Spinal cord (tissue), 10 donors: ENCODE data around the gene NEURL1B. TPM values are rescaled to one million over a fixed set of nuclear protein-coding genes. Genes with fewer than 3 reads are reported as not detected.

Source experiments
- DNase-seq, 6 donors: peaks; one replicate each; pipeline versions ENCODE4 v3.0.0 to v3.0.0-alpha.2; 2013 to 2015; ENCODE audit warnings: low spot score in 6 of 6, low read depth in 4 of 6
- H3K27ac ChIP-seq: one replicate; pipeline ENCODE4 v1.5.1; 2013; ENCODE audit warnings: low read depth, low read length, control low read depth
- H3K27me3 ChIP-seq: one replicate; pipeline ENCODE4 v1.6.1; 2013; ENCODE audit warnings: low read length; ENCODE audit not compliant: control insufficient read depth, insufficient read depth
- H3K36me3 ChIP-seq: one replicate; pipeline ENCODE4 v1.6.1; 2013; ENCODE audit warnings: low read length; ENCODE audit not compliant: control insufficient read depth, insufficient read depth
- H3K4me1 ChIP-seq: one replicate; pipeline ENCODE4 v1.6.1; 2013; ENCODE audit warnings: low read length; ENCODE audit not compliant: control insufficient read depth, insufficient read depth
- H3K4me3 ChIP-seq: one replicate; pipeline ENCODE4 v1.5.1; 2013; ENCODE audit warnings: low read depth, low read length, control low read depth
- H3K9me3 ChIP-seq: one replicate; pipeline ENCODE4 v1.6.1; 2013; ENCODE audit warnings: low read length; ENCODE audit not compliant: control insufficient read depth, insufficient read depth
- WGBS: methylation state at CpG from one replicate; pipeline ENCODE4 v1.1.5; 2013; ENCODE audit warnings: missing lambda C conversion rate; ENCODE audit not compliant: insufficient coverage; 5-methylcytosine and 5-hydroxymethylcytosine counted together
- polyA plus RNA-seq, 2 donors: library from polyadenylated mRNA; unstranded; fragments of 120-200 nt; gene quantifications; one replicate each; pipeline ENCODE4 v1.2.1, GENCODE V29; 2013; ENCODE audit not compliant: insufficient read length in 2 of 2
- total RNA-seq, 2 donors: library from RNA; depleted of rRNA in 1 of 2; stranded (reverse); fragments of 120-200 nt in 1 of 2; fragments of >200 nt in 1 of 2; gene quantifications; one replicate each; pipeline versions ENCODE4 v1.2.3 to v1.2.4, GENCODE V29; 2013 to 2014
- donor health status: healthy.

NEURL1B gene
- total and polyA plus RNA-seq, 4 donors, result 8.5 to 17.4 (median 16.5) TPM

DNA sequence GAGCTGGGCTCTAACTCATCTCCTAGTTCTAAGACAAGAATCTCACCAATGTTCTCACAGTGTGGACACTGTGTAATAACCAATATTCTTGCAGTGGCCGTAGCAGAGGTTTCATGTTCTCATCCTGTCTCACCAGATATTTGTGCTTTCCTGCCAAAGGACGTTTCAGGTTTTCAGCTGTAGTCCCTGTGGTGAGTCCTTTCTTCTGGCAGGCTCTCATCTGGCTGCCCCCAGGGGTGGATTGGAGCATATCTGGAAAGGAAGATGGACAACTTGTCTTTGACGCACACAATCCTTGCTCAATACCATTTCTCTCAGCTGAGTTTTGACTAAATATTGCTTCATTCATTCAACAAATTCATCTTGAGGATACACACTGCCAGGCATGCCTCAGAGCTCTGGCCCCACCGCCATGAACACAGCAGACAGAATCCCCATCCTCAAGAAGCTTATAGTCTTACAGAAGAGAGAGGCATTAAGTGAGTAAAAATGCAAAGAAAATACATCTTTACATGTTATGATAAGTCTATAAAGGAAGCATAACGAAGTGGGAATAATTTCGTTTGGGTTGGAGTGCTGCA lies 33.8 kb upstream of the NEURL1B start:
- no peak for DNase-seq
- WGBS, result 79% methylated on average over 2 of the region's 6 CpGs
- Histone ChIP-seq H3K36me3 (no peaks in the 10 kb centered on the region), H3K4me1 (peaks cover 18% of the 10 kb centered on the region), H3K9me3 (no peaks in the 10 kb centered on the region), H3K27ac (no peak overlapping the region), H3K27me3 (no peaks in the 10 kb centered on the region), H3K4me3 (no peak overlapping the region)

GRCh38 chr5:172608773-172609172 lies 32.3 kb upstream of the NEURL1B start:
- Histone ChIP-seq H3K4me1 (peaks cover 4% of the 10 kb centered on the region), H3K9me3 (no peaks in the 10 kb centered on the region), H3K27me3 (no peaks in the 10 kb centered on the region), H3K27ac (no peak overlapping the region), H3K4me3 (no peak overlapping the region), H3K36me3 (no peaks in the 10 kb centered on the region)
- 90% methylated on average over 2 of the region's 3 CpGs for WGBS
- no peak for DNase-seq

DNA sequence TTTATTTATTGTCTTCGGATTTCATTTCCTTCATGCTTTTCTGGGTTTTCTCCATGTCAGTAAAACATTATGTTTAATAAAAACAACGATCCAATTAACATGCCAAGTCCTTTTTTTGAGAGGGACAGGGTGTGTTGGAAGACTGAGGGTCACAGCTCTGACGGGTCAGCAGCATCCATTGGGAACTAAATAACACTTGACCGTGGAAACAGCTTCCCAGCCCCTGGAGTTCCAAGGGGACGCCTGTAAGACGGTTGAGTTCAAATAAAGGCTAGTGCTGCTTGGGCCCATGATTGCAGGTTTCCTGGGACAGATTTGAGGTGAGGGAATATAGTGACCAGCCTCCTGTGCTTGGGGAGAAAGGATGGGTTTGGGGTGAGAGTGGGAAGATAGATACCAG lies 30.4 kb upstream of the NEURL1B start:
- 83% methylated on average over 4 of the region's 6 CpGs for WGBS
- no peaks in the 10 kb centered on the region for H3K36me3 ChIP-seq
- H3K27me3 ChIP-seq, result no peaks in the 10 kb centered on the region
- no peak for DNase-seq
- H3K4me3 ChIP-seq, result no peak overlapping the region
- H3K9me3 ChIP-seq, result peaks cover 1% of the 10 kb centered on the region
- no peaks in the 10 kb centered on the region for H3K4me1 ChIP-seq
- H3K27ac ChIP-seq, result no peak overlapping the region

DNA sequence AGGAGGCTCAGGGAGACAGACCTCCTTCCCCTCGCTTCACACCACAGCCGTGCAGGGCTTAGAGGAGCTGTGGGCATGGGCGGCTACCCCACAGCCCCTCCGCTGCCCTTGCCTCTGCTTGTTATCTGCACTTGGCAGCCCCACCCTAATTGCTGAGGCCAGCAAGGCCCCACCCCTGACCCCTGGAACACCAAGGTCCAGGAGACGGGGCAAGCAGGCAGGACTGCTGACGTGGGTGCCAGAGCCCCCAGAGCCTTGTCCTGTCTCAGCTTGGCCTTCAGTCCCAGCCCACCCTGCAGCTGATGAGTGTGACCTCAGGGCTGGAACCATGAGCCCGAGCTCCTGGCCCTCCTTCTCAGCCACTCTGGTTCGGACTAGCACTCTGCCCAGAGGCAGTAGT lies 29.1 kb upstream of the NEURL1B start:
- no peak overlapping the region for H3K4me3 ChIP-seq
- H3K36me3 ChIP-seq, result no peaks in the 10 kb centered on the region
- no peak for DNase-seq
- H3K9me3 ChIP-seq, result peaks cover 1% of the 10 kb centered on the region
- no peak overlapping the region for H3K27ac ChIP-seq
- WGBS, result 84% methylated on average over 8 of the region's 8 CpGs
- H3K4me1 ChIP-seq, result no peaks in the 10 kb centered on the region
- no peaks in the 10 kb centered on the region for H3K27me3 ChIP-seq

GRCh38 chr5:172612771-172613170 lies 28.3 kb upstream of the NEURL1B start:
- no peaks in the 10 kb centered on the region for H3K27me3 ChIP-seq
- H3K36me3 ChIP-seq, result no peaks in the 10 kb centered on the region
- no peak overlapping the region for H3K4me3 ChIP-seq
- H3K9me3 ChIP-seq, result peaks cover 1% of the 10 kb centered on the region
- no peak overlapping the region for H3K27ac ChIP-seq
- no peak for DNase-seq
- WGBS, result 90% methylated on average over 3 of the region's 4 CpGs
- H3K4me1 ChIP-seq, result no peaks in the 10 kb centered on the region

DNA sequence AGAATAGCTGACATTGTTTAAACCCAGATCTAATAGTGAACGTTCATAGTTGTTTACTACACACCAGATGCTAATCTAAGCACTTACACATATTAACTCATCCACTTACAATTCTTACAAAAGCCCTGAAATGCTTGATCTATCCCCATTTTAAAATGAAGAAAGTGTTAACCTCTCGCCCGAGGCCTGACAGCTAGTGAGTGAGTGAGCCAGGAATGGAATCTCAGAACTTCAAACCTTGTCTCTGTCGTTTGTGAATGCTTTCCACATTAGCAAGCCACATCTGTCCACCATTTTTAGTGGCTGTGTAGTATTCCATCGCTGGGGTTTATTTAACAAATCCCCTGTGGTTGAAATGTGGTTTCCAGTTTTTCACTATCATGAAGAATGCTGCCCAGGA lies 24.9 kb upstream of the NEURL1B start:
- peaks cover 1% of the 10 kb centered on the region for H3K9me3 ChIP-seq
- H3K27me3 ChIP-seq, result no peaks in the 10 kb centered on the region
- H3K27ac ChIP-seq, result no peak overlapping the region
- WGBS, result no CpG with 5 or more reads among the region's 5 CpGs
- no peaks in the 10 kb centered on the region for H3K4me1 ChIP-seq
- H3K4me3 ChIP-seq, result no peak overlapping the region
- no peak for DNase-seq
- H3K36me3 ChIP-seq, result no peaks in the 10 kb centered on the region

- no peak for DNase-seq
- H3K27ac ChIP-seq, result no peak overlapping the region
- WGBS, result 53% methylated on average over 12 of the region's 16 CpGs
- H3K36me3 ChIP-seq, result no peaks in the 10 kb centered on the region
- no peaks in the 10 kb centered on the region for H3K4me1 ChIP-seq
- H3K27me3 ChIP-seq, result no peaks in the 10 kb centered on the region
- H3K4me3 ChIP-seq, result no peak overlapping the region
- H3K9me3 ChIP-seq, result peaks cover 1% of the 10 kb centered on the region
Observed at GRCh38 chr5:172616730-172617129, 24.3 kb upstream of the NEURL1B start.

DNA sequence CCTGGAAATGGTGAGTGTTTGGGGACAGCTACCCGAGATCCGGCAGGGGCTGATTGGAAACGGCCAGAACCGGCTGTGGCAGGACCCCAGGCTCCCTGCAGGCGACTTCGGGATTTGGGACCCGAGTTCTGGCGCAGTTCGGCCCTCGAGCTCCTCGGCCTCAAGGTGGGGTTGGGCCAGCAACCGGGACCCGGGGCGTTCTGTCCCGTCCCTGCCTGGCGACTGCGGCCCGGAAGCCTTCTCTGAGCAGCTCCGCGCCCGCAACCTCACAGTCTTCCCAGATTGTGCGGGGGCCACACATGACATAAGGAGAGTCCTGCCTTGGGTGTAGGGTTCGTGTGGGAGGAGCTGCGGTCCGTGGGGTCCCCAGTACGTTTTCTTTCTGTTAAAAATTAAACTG lies 23.2 kb upstream of the NEURL1B start:
- H3K9me3 ChIP-seq, result peaks cover 1% of the 10 kb centered on the region
- 73% methylated on average over 25 of the region's 26 CpGs for WGBS
- H3K36me3 ChIP-seq, result no peaks in the 10 kb centered on the region
- H3K27ac ChIP-seq, result no peak overlapping the region
- H3K4me3 ChIP-seq, result no peak overlapping the region
- H3K27me3 ChIP-seq, result peaks cover 2% of the 10 kb centered on the region
- H3K4me1 ChIP-seq, result no peaks in the 10 kb centered on the region
- no peak for DNase-seq

GRCh38 chr5:172618574-172619365 lies 22.3 kb upstream of the NEURL1B start:
- WGBS, result 93% methylated on average over 6 of the region's 12 CpGs

GRCh38 chr5:172620506-172620905 lies 20.6 kb upstream of the NEURL1B start:
- Histone ChIP-seq H3K27ac (no peak overlapping the region), H3K36me3 (no peaks in the 10 kb centered on the region), H3K4me1 (peaks cover 3% of the 10 kb centered on the region), H3K9me3 (no peaks in the 10 kb centered on the region), H3K27me3 (peaks cover 2% of the 10 kb centered on the region), H3K4me3 (no peak overlapping the region)
- no peak for DNase-seq
- WGBS, result 50% methylated on average over 6 of the region's 6 CpGs

More at GRCh38 chr5:172618574-172619365, 22.3 kb upstream of the NEURL1B start:
- Histone ChIP-seq H3K36me3 (no peaks in the 10 kb centered on the region), H3K9me3 (peaks cover 1% of the 10 kb centered on the region), H3K27me3 (peaks cover 2% of the 10 kb centered on the region), H3K4me1 (no peaks in the 10 kb centered on the region), H3K4me3 (no peak overlapping the region), H3K27ac (no peak overlapping the region)
- no peak for DNase-seq
